Subcutaneous adipose tissue (tissue), 4 donors: ENCODE measurements around the gene MCRS1. TPM values are rescaled to one million over a fixed set of nuclear protein-coding genes. Genes with fewer than 3 reads are reported as not detected.

Source experiments
- CTCF ChIP-seq: fragments of 450-650 bp; IDR thresholded peaks from one replicate; pipeline ENCODE4 v1.5.1; 2016; ENCODE audit warnings: low read depth, mild to moderate bottlenecking, control low read depth, antibody characterized with exemption, moderate library complexity
- total RNA-seq, 4 donors: library from RNA; depleted of rRNA; stranded (reverse); fragments of >200 nt; gene quantifications; one replicate each; pipeline ENCODE4 v1.1.0, GENCODE V29; 2016

The MCRS1 gene
- total RNA-seq, 4 donors from 2014 or later = 28.7 to 36.1 (median 32.5) TPM

GRCh38 chr12:49529414-49529813 is 38.5 kb downstream of the MCRS1 start:
- TF ChIP-seq CTCF = no peak

- no peak for TF ChIP-seq CTCF
Measured at GRCh38 chr12:49527361-49528130, 40.4 kb downstream of the MCRS1 start.

- no peak for TF ChIP-seq CTCF
Measured at GRCh38 chr12:49525942-49526341, 42.0 kb downstream of the MCRS1 start.

GRCh38 chr12:49524660-49525324 is 43.1 kb downstream of the MCRS1 start:
- TF ChIP-seq CTCF = no peak

GRCh38 chr12:49521389-49521788 is 46.6 kb downstream of the MCRS1 start:
- TF ChIP-seq CTCF = no peak

- no peak for TF ChIP-seq CTCF
Measured at GRCh38 chr12:49519574-49519936, 48.4 kb downstream of the MCRS1 start.

GRCh38 chr12:49518914-49519573 is 48.9 kb downstream of the MCRS1 start:
- no peak for TF ChIP-seq CTCF
